ENCODE data around the gene VWC2L. TPM values are rescaled to one million over a fixed set of nuclear protein-coding genes. Genes with fewer than 3 reads are reported as not detected.

Gene VWC2L
- total RNA-seq, 1 donor from 2014 or later, result not detected

GRCh38 chr2:214533541-214533940 lies 122.7 kb downstream of the VWC2L start:
- no peak for DNase-seq (ENCODE audit: low read depth)

DNA sequence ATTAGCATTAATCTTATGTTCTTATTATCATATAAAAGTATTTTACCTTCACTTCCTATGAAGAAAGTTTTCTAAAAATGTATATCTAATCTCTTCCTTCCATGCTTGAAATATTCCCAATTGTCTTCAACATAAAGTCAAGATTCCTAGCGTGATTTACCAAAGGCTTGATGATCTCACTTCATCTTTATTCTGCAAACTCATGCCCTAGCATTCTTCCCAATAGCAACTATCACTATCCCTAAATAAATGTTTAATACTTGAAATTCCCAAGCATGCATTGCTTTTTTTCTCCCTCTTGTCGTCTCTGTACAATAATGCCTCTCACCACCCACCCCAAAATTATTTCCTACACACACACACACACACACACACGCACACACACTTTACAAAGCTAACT lies 125.8 kb downstream of the VWC2L start:
- DNase-seq (ENCODE audit: low read depth), result no peak

DNA sequence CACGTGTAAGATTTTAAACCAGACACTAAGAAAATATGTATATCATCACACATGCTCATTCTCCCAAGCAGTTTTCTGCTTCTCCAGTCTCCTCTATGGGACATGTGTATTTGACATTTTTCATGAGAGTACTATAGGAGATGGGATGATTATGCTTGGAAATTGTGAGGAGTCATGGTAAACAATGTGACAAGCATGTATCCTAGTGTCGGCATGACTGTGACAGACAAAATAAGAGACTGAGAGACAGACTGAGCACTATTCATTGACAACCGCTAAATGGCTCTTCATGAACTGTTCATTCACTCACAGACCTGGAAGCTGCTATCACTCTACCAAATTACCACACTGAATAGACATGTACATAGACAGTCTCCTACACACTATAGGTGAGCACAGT lies 127.1 kb downstream of the VWC2L start:
- DNase-seq (ENCODE audit: low read depth), result no peak

DNA sequence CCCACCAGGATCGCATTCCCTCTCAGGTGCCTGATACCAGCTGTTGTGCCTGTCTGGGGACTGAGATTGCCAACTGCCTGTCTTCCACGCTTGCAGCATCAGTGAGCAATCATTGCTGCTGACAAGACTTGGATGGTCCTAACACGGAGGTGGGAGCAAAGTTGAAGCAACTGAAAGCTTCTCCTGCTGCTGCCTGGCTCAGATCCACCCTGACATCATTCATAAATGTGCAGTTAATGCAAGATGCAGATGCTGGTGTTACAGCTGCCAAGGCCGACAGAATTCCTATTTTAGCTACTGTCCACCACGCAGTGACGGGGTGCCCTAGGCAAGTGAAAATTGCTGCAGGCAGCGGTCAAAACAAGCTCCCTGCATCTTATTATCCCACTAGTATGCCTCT lies 131.4 kb downstream of the VWC2L start:
- DNase-seq (ENCODE audit: low read depth), result no peak

- DNase-seq (ENCODE audit: low read depth), result no peak
Observed at GRCh38 chr2:214542866-214543265, 132.0 kb downstream of the VWC2L start.

GRCh38 chr2:214543386-214543955 lies 132.6 kb downstream of the VWC2L start:
- DNase-seq (ENCODE audit: low read depth), result no peak

DNA sequence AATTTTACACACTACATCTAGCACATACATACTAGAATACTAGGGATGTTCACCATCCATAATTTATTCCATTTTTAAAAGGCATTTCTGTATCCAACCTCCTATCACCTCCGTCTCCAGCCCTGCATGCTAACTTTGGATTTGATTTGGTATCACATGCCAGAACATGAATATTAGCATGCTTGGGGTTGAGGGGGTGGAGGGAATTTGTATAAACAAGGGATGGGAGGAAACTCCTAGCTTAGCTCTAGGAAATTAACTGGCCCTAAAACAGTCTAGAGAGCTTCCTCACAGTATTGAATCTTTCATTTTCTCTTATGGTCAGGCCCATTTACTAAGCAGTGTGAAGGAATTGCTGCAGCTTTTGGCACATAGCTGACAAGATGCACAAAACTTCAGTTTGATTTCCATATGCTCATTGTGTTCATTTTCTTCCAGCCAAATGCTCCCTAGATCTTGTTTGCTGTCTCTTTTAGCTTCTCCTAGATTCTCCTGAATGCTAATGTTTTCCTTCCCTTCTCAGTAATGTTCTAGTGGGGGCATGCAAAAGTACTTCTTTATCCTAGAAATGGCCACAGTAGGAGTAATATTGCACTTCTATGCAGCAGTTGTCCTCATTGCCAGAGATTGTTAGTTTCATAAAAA lies 135.2 kb downstream of the VWC2L start:
- DNase-seq (ENCODE audit: low read depth), result no peak

DNA sequence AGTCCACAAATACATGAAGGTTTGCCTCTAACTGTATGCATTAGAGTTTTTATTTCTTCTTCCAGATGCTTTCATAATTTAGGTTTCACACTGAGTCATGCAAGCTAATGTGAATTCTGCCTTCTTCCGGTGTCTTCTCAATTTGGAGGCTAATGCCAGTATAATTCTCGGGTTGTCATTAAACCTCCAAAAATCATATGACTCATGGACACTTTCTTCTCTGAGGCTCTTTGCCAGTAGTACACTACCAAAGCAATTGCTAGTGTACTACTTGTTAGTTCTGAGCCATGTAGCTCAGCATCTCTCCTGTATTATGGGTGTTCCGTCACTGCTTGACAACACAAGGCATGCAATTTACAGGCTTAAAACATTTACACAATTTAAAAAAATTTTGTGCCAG lies 137.1 kb downstream of the VWC2L start:
- DNase-seq (ENCODE audit: low read depth), result no peak

DNA sequence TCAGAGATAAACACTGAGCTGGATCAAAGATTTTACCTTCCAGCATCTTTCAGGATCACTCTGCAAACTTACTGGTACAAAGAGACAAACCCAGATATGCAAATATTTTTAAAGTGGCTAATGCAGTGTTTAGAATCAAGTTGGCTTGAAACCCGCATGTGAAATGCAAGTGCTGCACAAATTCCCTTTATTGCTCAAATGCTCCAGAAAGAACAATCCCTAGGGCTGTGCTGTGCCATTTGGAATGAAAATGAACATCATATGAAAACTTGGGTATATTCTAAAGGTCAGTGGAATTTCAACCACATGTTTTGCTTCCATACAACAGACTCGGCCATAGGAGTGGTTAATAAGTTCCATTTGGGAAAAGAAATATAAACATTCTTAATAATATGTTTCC lies 139.1 kb downstream of the VWC2L start:
- no peak for DNase-seq (ENCODE audit: low read depth)

DNA sequence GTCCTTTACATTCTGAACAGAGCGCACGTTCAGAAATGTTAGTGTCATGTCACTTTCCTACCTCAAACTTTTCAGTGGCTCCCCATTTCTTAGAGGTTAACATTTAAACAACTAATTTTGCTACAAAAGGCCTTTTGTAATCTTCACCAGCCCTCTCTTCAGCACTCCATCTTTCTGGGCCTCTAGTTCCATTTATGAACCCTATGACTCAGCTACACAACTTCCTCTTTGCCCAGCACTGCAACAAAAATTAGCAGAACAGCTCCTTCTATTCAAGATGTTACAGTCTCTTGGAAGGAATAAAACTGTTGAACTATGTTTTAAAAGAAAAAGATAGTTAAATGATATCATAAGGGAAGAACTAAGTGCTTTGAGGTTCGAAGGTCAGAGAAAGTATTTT lies 139.9 kb downstream of the VWC2L start:
- DNase-seq (ENCODE audit: low read depth), result no peak

DNA sequence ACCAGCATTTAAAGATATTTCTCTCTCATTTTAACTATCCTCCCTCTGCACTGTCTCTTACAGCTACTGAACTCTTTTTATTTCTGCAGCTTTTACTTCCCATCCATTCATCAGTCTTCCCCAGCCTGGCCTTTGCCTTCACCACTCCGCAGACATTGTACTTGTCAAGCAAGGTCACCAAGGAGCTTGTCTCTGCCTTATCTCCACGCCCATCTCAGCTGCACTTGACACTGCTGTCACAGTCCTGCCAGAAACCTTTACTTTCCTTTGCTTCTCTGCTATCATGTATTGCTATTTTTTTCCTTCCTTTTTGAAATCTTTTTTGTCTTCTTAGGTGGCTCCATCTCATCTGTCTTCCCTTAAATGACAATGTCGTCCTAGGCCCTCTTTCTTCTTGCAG lies 147.0 kb downstream of the VWC2L start:
- no peak for DNase-seq (ENCODE audit: low read depth)

- DNase-seq (ENCODE audit: low read depth), result no peak
Observed at GRCh38 chr2:214558341-214558740, 147.5 kb downstream of the VWC2L start.

DNA sequence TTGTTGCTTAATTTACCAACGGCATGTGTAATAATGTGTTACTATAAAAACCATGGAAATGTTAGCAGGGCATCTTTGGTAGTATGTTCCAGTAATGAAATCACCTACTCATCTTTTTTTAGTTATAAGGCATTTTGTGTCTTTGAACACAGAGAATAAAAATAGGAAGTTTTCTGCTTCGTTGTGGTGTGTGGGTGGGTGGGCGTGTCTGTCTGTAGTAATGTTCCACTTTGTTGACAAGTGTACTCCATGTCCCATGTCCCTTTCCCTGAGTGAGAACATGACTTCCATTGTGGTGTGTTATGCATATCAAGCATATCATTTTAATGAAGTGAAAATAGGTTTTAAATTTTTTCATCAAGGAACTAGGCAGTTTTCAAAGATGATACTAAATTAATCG lies 149.3 kb downstream of the VWC2L start:
- DNase-seq (ENCODE audit: low read depth), result no peak

- no peak for DNase-seq (ENCODE audit: low read depth)
Observed at GRCh38 chr2:214560618-214561190, 149.8 kb downstream of the VWC2L start.

GRCh38 chr2:214565246-214565645 lies 154.4 kb downstream of the VWC2L start:
- DNase-seq (ENCODE audit: low read depth), result no peak

DNA sequence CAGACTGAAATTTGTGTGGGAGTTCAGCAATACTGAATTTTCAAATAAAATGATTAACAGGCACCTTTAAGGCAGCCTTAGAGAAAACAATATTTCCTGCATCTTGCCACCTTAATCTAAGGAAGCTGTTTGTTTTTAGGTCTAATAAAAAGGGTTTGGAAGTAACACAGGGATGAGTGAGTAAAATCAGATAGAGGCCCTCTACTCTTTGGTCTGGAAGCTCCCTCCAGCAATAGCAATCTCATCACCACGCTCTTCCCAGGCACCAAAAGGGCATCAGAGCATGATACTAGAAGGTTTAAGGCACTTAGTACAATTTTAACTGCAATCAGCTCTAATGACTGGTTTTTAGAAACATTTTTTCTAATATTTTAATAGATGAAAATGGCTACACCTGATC lies 155.6 kb downstream of the VWC2L start:
- DNase-seq (ENCODE audit: low read depth), result no peak

DNA sequence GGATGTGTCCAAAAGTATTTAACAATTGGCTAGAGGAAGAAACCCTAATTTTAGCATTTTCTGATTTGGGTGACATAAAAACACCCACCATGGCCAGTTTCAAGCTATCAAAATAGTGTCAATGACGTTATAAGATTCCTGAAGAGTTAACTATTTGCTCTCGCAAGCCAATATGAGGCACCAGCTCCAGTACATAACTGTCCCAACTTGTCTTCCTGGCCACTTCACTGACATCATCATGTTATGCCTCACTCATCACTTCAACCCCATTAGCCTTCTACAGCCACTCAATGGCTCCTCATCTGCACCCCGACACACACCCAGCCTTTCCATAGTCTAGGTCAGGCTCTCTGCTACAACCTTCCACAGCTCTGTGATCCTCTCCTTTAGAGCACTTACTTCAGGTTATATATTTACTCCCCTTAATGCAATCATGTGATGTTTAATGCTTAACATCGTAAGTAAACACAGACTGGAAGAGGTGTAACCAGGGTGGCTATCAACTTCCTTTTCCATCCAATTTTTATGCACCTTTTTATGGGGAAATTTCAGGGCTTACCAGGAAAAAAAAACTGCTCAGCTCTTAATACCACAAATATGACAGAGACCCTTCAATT lies 158.7 kb downstream of the VWC2L start:
- no peak for DNase-seq (ENCODE audit: low read depth)

GRCh38 chr2:214574084-214574781 lies 163.4 kb downstream of the VWC2L start:
- no peak for DNase-seq (ENCODE audit: low read depth)

- DNase-seq (ENCODE audit: low read depth), result no peak
Observed at GRCh38 chr2:214575030-214575429, 164.2 kb downstream of the VWC2L start.

DNA sequence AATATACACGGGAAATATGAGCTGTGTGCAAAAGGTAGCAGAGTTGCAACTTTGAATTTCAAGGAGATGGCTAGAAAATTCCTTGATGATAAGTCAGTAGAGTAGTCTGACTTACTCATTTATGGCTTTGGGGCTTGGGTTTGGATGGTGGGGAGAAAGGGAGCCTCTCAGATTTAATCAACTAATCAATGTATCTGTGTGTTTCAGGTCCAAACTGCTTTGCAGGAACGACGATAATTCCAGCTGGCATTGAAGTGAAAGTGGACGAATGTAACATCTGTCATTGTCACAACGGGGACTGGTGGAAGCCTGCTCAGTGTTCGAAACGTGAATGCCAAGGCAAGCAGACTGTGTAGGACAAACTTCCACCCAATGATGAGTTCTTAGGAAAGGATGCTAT lies 164.6 kb downstream of the VWC2L start:
- DNase-seq (ENCODE audit: low read depth), result no peak

DNA sequence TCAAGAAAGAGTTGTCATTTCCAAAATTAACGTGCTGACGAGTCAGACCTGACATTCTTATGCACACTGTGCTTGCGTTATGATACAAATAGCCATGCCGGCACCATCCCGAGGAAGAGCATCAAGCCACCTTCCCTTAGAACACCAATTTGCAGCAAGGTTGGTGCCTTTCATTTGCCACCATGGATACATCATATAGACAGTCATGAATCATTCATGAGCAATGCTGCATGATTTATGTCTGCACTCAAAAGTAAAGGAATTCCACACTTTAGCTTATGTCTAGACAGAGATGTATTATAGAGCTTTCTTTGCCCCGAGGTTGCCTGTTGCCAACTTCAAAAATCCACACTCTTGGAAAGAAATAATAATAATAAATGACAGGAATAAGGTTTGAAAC lies 166.9 kb downstream of the VWC2L start:
- DNase-seq (ENCODE audit: low read depth), result no peak

DNA sequence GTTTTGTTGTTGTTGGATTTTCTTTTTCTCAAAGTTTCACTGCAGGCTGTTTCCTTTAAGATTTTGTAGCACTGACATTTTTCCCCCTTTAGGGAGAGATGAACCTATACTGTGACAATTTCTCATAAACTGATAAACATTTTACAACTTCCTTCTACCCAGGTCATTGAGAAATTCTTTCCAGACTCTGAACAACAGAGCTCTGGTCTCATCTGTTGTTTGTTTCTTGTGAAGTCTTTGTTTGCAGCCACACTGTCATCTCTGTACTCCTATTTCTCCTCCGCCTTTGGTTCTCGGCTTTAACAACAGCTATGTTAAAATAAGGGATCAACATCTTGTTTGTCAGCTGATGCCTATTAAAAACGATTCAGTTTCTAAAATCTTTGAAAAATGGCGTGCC lies 167.6 kb downstream of the VWC2L start:
- no peak for DNase-seq (ENCODE audit: low read depth)

Data from myocyte (in vitro differentiated cells).